ENCODE data around the gene PRKN. TPM values are rescaled to one million over a fixed set of nuclear protein-coding genes. Genes with fewer than 3 reads are reported as not detected.
A peak's percentile ranks its signal among the peaks of the same experiment; 100 is the strongest.

The PRKN gene
- total and polyA plus RNA-seq, 2 donors (not counting 1 experiment from before 2014, with no cell fraction given) = 0.43 to 4.6 TPM

DNA sequence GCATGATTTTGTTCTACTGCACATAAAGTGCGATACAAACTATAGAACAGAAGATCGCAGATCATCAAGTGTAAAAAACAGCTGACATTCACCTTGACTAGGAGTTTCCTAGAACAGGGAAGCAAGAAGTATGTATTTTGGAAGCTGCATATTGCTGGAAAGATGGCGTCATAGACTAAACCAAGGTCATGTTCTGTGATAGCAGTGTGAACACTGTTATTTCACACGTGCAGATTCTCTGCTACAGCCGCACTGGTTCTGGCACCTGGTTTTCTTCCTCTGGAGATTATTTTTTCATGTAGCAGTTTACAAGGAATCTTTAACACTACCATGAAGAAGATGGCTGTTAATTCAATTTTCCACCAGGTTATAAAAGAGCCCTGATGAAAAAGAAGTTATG is 681.2 kb downstream of the PRKN start:
- Histone ChIP-seq H3K4me1 (ENCODE audit: control insufficient read depth, extremely low read depth, insufficient read depth, low read length) (no peaks in the 10 kb centered on the region), H3K27ac (ENCODE audit: insufficient read depth, low read length) (no peak overlapping the region)

DNA sequence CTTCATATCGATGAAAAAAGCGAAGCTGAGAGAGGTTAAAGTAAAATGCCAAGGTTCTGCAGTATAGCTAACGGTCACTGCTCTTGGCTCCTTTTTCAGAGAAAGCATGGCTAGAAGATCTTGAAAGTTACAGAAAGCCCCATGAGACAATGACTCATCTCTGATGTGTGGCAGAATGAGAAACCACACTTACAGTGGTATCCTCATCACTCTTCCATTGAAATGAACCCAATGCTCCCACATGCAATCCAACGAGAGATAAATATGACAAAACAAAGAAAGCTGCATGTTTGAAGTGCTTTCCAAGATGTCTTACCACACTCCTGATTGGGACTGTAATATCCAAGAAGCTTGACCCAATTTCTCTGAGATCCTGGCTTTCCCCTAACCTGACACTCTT is 694.9 kb downstream of the PRKN start:
- Histone ChIP-seq H3K4me2 (ENCODE audit: extremely low read depth, insufficient read depth, low read length) (no peak overlapping the region), H4K20me1 (ENCODE audit: control insufficient read depth, extremely low read depth, insufficient read depth, low read length) (no peaks in the 10 kb centered on the region), H3K9ac (ENCODE audit: insufficient read depth, low read length) (no peak overlapping the region), H3K9me3 (ENCODE audit: control insufficient read depth, insufficient read depth, low read depth, low read length) (no peaks in the 10 kb centered on the region), H3K27me3 (ENCODE audit: control insufficient read depth, insufficient read depth, low read length) (no peaks in the 10 kb centered on the region), H3K79me2 (ENCODE audit: control insufficient read depth, insufficient read depth, low read length) (no peaks in the 10 kb centered on the region), H3K4me3 (replicated peaks in 1 of 4; ENCODE audit: control extremely low read depth in 1 of 4, insufficient read depth in 1 of 4, low read depth in 3 of 4, low read length in 4 of 4) (no peak overlapping the region), H3K36me3 (ENCODE audit: control insufficient read depth, insufficient read depth, low read length) (no peaks in the 10 kb centered on the region), H3K27ac (ENCODE audit: insufficient read depth, low read length) (no peak overlapping the region), H2AFZ (ENCODE audit: low read length) (no peak overlapping the region), H3K4me1 (ENCODE audit: control insufficient read depth, extremely low read depth, insufficient read depth, low read length) (no peaks in the 10 kb centered on the region)
- TF ChIP-seq CTCF (conservative IDR thresholded peaks at IDR 0.05 in 1 of 2, IDR thresholded peaks at IDR 0.05 in 1 of 2; ENCODE audit: low read depth in 1 of 2, low read length in 2 of 2) = no peak
- no peak for TF ChIP-seq EZH2 (IDR thresholded peaks at IDR 0.05; ENCODE audit: low read length, missing control alignments)
- peak; percentile 55 to 87 for DNase-seq (ENCODE audit: low read depth in 2 of 2)

More for the DNA sequence above, 681.2 kb downstream of the PRKN start:
- Histone ChIP-seq H3K4me2 (ENCODE audit: extremely low read depth, insufficient read depth, low read length) (no peak overlapping the region), H3K79me2 (ENCODE audit: control insufficient read depth, insufficient read depth, low read length) (no peaks in the 10 kb centered on the region), H4K20me1 (ENCODE audit: control insufficient read depth, extremely low read depth, insufficient read depth, low read length) (no peaks in the 10 kb centered on the region), H3K9ac (ENCODE audit: insufficient read depth, low read length) (no peak overlapping the region), H3K27me3 (ENCODE audit: control insufficient read depth, insufficient read depth, low read length) (no peaks in the 10 kb centered on the region), H3K36me3 (ENCODE audit: control insufficient read depth, insufficient read depth, low read length) (no peaks in the 10 kb centered on the region), H3K9me3 (ENCODE audit: control insufficient read depth, insufficient read depth, low read depth, low read length) (no peaks in the 10 kb centered on the region), H3K4me3 (replicated peaks in 1 of 4; ENCODE audit: control extremely low read depth in 1 of 4, insufficient read depth in 1 of 4, low read depth in 3 of 4, low read length in 4 of 4) (no peak overlapping the region), H2AFZ (ENCODE audit: low read length) (no peak overlapping the region)
- DNase-seq (ENCODE audit: low read depth in 2 of 2) = no peak
- TF ChIP-seq CTCF (conservative IDR thresholded peaks at IDR 0.05 in 1 of 2, IDR thresholded peaks at IDR 0.05 in 1 of 2; ENCODE audit: low read depth in 1 of 2, low read length in 2 of 2) (no peak), EZH2 (IDR thresholded peaks at IDR 0.05; ENCODE audit: low read length, missing control alignments) (no peak)

DNA sequence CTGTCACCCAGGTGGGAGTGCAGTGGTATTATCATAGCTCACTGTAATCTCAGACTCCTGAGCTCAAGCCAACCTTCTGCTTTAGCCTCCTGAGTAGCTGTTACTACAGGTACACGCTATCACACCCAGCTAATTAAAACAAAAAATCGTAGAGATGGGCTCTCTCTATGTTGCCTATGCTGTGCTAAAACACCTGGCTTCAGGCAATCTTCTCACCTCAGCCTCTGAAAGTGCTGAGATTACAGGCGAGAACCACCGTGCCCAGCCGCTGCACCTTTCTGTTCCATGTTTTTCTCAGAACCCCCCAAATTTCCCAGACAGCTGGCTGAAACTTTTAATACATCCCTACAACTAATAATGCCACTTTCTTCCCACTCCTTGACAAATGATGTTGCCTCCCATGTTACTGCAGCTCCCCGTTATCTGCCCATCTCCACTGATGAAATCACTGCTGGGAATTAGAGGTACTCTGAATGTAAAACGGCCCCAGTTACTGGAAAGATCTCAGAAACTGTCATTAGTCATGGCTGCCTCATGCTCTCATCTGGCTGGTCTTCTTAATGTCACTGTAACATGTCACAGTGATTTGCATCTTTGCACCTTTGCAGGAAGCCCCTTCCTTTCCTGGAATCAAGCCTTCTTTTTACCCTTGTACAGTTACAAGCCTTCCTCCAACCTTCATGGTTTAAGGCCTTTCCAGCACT is 697.5 kb downstream of the PRKN start:
- Histone ChIP-seq H3K4me1 (ENCODE audit: control insufficient read depth, extremely low read depth, insufficient read depth, low read length) (no peaks in the 10 kb centered on the region), H3K4me2 (ENCODE audit: extremely low read depth, insufficient read depth, low read length) (no peak overlapping the region), H2AFZ (ENCODE audit: low read length) (no peak overlapping the region), H3K9me3 (ENCODE audit: control insufficient read depth, insufficient read depth, low read depth, low read length) (no peaks in the 10 kb centered on the region), H3K4me3 (replicated peaks in 1 of 4; ENCODE audit: control extremely low read depth in 1 of 4, insufficient read depth in 1 of 4, low read depth in 3 of 4, low read length in 4 of 4) (no peak overlapping the region), H3K9ac (ENCODE audit: insufficient read depth, low read length) (no peak overlapping the region), H3K36me3 (ENCODE audit: control insufficient read depth, insufficient read depth, low read length) (no peaks in the 10 kb centered on the region), H3K27ac (ENCODE audit: insufficient read depth, low read length) (no peak overlapping the region), H3K79me2 (ENCODE audit: control insufficient read depth, insufficient read depth, low read length) (no peaks in the 10 kb centered on the region), H4K20me1 (ENCODE audit: control insufficient read depth, extremely low read depth, insufficient read depth, low read length) (no peaks in the 10 kb centered on the region), H3K27me3 (ENCODE audit: control insufficient read depth, insufficient read depth, low read length) (no peaks in the 10 kb centered on the region)
- TF ChIP-seq EZH2 (IDR thresholded peaks at IDR 0.05; ENCODE audit: low read length, missing control alignments) (no peak), CTCF (conservative IDR thresholded peaks at IDR 0.05 in 1 of 2, IDR thresholded peaks at IDR 0.05 in 1 of 2; ENCODE audit: low read depth in 1 of 2, low read length in 2 of 2) (no peak)
- DNase-seq (ENCODE audit: low read depth in 2 of 2) = peak in 1 of 2 donors; percentile 33

All from fibroblast of lung (primary cell).